Testis (tissue), 2 donors: ENCODE measurements around the gene SERINC2.

Experiments
- POLR2A ChIP-seq: fragments of 450-650 bp; IDR thresholded peaks from one replicate; pipeline ENCODE4 v1.6.1; 2017; ENCODE audit warnings: antibody characterized with exemption, mild to moderate bottlenecking, moderate library complexity
- TF ChIP-seq, protein P1 (sequence below), 3 experiments: fragments of 450-650 bp in 2 of 3; fragments of 200-600 bp in 1 of 3; sonication (generic) in 1 of 3; IDR thresholded peaks; one replicate each; pipeline ENCODE4 v1.5.1; 2016 to 2019; ENCODE audit warnings: antibody characterized with exemption in 3 of 3, mild to moderate bottlenecking in 2 of 3, moderate library complexity in 1 of 3

- TF ChIP-seq, protein P1, sequence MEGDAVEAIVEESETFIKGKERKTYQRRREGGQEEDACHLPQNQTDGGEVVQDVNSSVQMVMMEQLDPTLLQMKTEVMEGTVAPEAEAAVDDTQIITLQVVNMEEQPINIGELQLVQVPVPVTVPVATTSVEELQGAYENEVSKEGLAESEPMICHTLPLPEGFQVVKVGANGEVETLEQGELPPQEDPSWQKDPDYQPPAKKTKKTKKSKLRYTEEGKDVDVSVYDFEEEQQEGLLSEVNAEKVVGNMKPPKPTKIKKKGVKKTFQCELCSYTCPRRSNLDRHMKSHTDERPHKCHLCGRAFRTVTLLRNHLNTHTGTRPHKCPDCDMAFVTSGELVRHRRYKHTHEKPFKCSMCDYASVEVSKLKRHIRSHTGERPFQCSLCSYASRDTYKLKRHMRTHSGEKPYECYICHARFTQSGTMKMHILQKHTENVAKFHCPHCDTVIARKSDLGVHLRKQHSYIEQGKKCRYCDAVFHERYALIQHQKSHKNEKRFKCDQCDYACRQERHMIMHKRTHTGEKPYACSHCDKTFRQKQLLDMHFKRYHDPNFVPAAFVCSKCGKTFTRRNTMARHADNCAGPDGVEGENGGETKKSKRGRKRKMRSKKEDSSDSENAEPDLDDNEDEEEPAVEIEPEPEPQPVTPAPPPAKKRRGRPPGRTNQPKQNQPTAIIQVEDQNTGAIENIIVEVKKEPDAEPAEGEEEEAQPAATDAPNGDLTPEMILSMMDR (IDR thresholded peaks at IDR 0.05): no peak
- TF ChIP-seq POLR2A: no peak
Observed at GRCh38 chr1:31441073-31441472, 28.1 kb downstream of the SERINC2 start.
